HG03442 (cell line): Measurements from ENCODE around the gene BMPR1A.
A peak's percentile ranks its signal among the peaks of the same experiment; 100 is the strongest.
"Not testable (repeated sequence)": the region's sequence is repeated elsewhere in the genome, so short reads cannot be mapped to it uniquely, and the experiment has no call there.

Experiments
- ATAC-seq: cut with Tn5 transposase; IDR thresholded peaks from one replicate; pipeline ENCODE4 v1.9.1; 2021; ENCODE audit warnings: mild to moderate bottlenecking, moderate library complexity; ENCODE audit not compliant: unreplicated experiment

The BMPR1A gene

DNA sequence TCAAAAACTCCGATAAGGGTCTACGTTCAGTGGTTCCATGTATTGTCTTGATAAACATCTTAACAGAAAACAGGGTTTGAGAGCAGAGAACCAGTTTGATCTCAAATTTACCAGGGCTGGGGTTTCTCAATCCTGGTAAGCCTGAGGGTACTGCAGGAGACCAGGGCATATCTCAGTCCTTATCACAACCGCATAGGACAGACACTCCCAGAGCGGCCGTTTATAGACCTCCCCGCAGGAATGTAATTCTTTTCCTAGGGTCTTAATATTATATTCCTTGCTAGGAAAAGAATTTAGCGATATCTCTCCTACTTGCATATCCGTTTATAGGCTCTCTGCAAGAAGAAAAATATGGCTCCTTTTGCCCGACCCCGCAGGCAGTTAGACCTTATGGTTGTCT is 196.3 kb downstream of the BMPR1A start:
- not testable (repeated sequence) for ATAC-seq

DNA sequence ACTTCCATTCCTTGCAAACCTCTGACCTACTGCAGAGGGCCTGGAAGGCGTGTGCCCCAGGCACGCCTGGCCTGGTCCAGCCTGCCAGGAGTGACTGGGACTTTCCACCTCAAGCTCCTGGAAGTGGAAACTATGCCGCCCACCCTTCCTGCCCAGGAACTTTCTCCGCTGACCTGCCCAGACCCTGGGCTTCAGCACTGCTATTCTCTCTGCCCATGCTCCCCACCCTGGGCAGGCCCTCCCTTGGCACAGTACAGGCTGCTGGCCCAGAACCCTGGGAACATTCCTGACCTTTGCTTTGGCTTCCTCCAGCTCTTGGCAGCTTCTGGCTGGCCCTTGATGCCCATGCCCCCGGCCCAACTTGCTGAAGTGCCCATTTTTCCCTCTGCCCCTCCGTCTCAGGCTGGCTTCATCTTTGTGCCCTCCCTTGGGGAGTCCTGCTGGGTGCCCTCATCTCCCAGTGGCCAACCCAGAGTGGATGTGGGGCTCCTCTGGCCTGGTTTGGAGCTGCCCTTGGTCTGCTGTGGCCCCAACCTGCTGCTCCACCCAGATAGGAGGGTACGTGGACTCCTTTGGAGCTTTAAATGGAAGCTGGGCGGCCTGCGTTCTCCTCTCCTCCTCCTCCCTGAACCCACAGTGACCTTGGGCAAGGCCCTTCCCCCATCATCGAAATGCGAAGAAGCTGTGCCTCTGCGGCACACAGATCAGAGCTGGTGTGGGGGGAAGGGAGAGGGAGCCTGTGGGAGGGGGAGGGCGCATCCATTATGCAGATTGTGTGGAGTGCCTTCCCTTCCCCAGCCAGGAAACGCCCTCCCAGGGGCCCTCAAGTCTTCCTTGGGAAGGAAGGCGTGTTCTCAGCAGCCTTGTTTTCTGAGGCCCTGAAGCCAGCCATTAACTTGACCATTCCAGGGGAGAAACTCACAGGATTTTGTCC is 197.6 kb downstream of the BMPR1A start:
- ATAC-seq: no peak

DNA sequence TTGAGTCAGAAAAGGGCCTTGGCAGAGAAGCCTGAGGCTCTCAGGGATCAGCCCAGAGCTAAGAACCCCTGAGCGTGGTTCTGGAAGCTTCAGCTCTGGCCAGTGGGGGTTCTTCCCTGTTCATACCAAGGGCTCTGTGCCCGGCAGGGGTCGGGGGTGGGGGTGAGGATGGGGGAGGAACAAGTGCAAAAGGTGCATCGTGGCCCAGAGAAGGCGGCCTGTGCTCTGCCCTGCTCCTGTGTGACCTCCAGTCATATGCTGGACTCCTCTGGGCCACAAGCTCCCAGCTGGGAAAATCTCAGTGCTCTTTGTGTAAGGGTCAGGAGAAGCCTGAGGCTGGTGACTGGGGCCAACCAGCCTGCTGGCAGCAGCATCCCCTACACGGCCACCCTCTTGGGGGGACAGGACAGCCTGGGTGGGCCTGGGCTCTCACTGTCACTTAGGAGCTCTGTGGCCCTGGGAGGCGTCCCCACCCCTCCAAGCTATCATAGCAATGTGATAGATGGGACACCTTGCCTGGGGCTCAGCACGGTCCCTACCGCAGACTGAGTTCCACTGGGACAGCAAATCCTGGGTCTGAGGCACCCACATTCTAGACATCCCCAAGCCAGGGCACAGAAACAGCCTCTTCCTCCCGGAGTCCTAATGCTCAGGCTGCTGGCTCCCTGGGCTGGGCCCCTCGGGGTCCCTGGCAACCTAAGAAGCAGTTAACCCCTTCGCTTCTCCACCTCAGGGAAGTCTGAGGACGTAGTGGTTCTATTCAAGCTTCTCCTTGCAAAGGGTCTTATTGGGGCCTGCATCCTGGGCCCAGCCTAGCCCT is 198.5 kb downstream of the BMPR1A start:
- ATAC-seq: no peak

GRCh38 chr10:86955501-86956194 is 199.2 kb downstream of the BMPR1A start:
- no peak for ATAC-seq

GRCh38 chr10:86956195-86956847 is 199.9 kb downstream of the BMPR1A start:
- no peak for ATAC-seq

DNA sequence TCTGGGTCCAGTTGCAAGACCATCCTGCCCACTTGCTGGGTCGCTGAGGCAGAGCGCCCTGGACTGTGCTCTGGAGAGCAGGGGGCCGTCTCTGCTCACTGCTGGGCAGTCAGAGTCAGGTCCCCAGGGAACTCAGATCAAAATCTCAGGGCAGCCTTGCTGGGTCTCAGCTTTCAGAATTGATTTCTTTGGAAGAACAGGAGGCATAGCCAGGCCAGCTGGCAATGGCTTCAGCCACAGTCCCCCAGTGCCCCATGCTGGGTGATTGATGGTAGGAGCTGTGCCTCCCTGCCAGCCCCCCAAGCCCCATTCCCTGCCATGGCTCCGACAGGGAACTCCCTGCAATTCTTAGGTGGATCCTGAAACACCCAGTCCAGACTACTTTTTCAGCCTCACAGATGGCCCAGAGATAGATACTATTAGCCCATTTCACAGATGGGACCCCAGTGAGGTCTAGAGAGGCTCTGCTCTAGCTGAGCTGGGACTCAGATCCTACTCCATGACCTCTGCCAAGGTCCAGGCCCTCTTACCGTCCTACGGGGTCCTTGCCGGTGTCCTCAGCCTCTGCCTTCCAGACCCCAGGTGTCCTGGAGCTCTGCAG is 200.5 kb downstream of the BMPR1A start:
- ATAC-seq: no peak

- ATAC-seq: no peak
Measured at GRCh38 chr10:86957471-86958115, 201.2 kb downstream of the BMPR1A start, which contains the start of gene MMRN2. MMRN2 (minus strand) TSS chr10:86957615; CDS start chr10:86957541, 74 bp downstream.

DNA sequence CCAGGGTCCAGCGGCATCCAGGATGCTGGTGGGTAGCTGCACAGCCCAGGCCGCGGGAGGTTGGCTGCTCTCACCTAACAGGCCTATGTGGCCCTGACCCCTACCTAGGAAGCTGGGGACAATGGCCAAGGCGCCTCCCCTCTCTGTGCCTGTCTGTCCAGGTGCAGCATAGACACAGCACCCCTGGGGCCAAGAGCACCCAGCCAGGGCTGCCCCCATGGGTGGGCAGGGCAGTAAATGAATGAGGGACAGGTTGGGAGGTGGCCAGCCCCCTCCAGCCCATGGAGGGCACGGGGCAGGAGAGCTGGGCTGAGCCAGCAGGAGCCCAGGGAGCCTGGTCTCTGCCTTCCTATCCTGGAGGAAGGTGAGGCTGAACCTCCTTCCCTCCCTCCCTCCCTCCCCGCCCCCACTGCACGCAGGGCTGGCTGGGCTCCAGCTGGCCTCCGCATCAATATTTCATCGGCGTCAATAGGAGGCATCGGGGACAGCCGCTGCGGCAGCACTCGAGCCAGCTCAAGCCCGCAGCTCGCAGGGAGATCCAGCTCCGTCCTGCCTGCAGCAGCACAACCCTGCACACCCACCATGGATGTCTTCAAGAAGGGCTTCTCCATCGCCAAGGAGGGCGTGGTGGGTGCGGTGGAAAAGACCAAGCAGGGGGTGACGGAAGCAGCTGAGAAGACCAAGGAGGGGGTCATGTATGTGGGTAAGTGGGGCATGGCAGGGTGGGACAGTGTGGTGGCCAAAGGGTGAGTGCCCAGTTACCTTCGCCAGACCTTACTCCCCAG is 201.9 kb downstream of the BMPR1A start, which contains the start of gene SNCG:
TSS of gene SNCG (plus strand) at position 484 of the 785 bp plus-strand sequence. CDS start at position 583, 99 bp downstream.
- ATAC-seq: no peak

DNA sequence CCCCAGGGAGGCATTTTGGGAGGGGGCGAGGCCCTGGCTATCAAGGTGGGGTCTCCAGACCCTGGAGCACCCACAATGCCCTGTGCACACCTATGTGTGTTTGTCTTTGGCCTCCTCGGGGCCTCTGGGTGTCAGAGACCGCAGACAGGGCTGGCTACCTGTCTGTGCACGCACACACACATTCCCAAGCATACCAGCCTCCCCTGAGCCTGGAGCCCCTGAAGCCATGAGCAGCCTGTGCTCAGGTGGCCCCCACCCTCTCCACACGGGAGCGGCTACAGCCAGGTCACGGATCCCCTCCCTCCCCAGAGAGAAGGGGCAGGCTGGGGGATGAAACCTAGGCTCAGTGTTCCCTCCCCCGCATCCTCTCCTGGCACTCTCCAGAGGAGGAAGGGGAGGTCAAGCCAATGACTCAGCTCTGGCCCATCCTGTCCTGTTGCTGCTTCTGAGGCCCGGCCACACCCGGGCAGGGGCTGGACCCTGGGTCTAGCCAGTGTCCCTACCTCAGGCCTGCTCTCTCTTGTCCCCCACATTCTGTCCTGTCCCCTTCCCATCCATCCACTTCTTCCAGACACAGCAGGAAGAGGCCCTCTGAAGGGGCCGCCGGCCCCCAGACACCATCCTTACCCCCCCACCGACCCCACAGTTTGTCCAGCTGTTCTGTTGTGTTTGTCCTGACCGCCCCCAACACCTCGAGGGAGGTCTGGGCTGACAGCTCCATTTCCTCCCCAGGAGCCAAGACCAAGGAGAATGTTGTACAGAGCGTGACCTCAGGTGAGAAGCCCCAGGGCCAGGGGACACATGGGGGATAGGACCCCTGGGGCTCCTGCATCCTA is 202.7 kb downstream of the BMPR1A start:
- ATAC-seq: no peak

- no peak for ATAC-seq
Measured at GRCh38 chr10:86959737-86960002, 203.3 kb downstream of the BMPR1A start.

- ATAC-seq: peak; percentile 71
Measured at GRCh38 chr10:86960003-86960862, 203.8 kb downstream of the BMPR1A start.

GRCh38 chr10:86960863-86961434 is 204.5 kb downstream of the BMPR1A start:
- ATAC-seq: no peak

- no peak for ATAC-seq
Measured at GRCh38 chr10:86961481-86962091, 205.2 kb downstream of the BMPR1A start.

- no peak for ATAC-seq
Measured at GRCh38 chr10:86962136-86962980, 205.9 kb downstream of the BMPR1A start.

DNA sequence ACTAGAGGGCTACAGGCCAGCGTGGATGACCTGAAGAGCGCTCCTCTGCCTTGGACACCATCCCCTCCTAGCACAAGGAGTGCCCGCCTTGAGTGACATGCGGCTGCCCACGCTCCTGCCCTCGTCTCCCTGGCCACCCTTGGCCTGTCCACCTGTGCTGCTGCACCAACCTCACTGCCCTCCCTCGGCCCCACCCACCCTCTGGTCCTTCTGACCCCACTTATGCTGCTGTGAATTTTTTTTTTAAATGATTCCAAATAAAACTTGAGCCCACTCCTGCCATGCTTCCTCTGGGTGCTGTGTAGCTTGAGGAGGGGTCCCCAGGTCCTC is 206.5 kb downstream of the BMPR1A start:
- no peak for ATAC-seq
